A549 treated with AZD9567 at 1 μM for 4 hours (cell line): ENCODE data around the gene ABCF1. TPM values are rescaled to one million over a fixed set of nuclear protein-coding genes. Genes with fewer than 3 reads are reported as not detected.

Experiments
- total RNA-seq: library from RNA; stranded (reverse); fragments of 200-300 nt; extraction: Qiagen RNA extraction; gene quantifications from 5 replicates; pipeline ENCODE4 v1.2.3, GENCODE V29; 2022; ENCODE audit not compliant: insufficient read depth

Gene ABCF1
- 49.0 to 55.9 TPM (median 51.2 TPM) in 5 replicates for total RNA-seq

DNA sequence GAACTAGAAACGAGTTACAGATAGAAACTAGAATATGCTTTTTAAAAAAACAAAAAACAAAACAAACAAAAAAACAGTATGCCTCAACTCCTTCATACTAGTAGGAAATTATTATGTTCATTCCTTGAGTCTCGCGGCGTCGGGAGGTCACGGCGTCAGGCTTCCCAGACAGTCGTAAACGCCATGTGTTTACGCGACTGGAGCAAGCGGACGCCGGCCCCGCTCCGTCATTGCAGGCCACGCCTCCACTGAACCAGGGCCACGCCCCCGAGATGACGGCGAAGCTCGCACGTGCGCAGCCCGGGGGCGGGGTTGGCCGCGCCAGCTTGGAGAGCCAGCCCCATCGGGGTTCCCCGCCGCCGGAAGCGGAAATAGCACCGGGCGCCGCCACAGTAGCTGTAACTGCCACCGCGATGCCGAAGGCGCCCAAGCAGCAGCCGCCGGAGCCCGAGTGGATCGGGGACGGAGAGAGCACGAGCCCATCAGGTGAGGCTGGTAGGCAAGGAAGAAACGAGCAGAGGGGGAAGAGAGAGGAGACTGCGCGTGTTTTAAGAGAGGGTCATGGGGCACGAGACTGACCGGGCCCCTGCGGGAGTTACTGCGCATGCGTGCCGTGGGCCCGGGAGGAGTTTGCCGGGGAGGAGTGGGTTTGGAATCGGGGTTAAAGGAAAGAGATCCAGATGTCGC is at the start of gene ABCF1:
ABCF1 (plus strand) TSS at position 368 of the 687 bp plus-strand sequence; CDS start at position 414, 46 bp downstream.

DNA sequence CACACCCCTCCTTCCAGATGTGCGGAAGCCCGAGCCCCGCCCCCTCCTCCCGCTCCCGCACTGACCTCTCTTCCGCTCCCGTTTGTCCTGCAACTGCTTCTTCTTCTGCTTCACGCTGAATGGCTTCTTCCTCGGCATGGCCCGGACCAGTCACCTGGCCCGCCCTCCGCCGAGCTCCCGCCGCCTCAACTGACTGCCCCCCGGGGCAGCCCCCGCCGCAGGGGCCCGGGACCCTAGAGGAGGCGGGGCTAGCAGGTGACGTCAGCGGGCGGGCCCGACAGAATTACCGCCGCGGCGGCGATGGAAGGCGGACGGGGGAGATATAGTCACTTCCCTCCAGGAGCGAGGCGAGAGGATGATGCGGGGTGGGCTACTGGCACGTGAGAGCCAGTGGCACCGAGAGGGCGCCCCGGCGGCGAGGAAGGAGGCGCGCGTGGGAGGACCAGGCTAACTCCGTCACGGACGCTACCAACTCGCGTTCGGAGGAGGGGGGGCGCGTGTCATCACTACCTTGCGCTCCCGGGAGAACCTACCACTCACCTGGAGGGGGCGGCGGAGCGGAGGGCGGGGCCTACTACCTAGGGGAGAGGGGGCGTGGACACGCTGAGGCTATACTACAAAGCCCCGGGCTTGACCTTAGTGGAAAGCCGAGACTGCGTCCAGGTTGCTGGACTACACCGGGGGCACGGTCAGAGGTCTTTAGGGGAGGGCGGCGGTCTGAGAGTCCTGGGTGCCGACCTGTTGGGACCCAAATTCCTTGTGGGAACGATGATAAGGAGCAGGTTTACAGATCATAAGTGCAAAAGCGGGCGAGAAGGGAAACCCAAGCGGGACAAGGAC is 15.0 kb upstream of the ABCF1 start, which contains the start of gene GNL1:
GNL1 (minus strand) TSS at position 424 of the 840 bp plus-strand sequence; CDS start at position 138, 286 bp downstream.

DNA sequence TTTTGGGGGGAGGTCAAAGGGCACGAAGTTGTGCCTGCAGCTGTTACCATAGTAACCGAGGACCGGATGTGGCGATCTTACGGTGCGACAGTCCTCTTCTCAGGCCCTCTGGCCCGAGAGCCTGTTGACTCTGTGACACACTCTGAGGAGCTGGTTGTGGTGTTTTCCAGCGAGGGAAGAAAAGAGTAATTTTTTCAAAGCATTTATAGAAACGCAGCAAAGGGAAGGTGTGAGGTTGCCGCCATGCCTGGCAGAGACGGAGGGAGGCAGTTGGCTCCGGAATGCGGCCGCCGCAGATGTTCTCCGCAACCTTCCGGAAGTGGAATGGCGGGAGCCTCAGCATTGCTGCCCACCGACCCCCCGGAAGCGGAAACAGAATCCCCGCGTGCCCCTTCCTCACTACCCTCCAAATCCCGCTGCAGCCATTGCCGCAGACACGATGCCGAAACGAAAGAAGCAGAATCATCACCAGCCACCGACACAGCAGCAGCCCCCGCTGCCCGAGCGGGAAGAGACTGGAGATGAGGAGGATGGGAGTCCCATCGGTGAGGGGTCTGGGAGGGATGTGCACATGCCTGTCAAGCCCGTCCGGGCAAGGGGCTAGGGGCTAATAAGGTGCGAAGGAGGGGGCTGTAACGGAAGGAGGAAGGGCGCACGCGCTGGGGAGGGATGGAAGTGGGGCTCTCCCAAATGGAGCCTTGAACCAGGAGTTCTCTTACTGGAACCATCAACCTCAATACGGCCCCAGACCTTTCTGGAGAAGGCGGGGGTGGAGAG is 14.1 kb upstream of the ABCF1 start, which contains the start of gene PRR3:
PRR3 (plus strand) TSS at position 390 of the 777 bp plus-strand sequence; CDS start at position 440, 50 bp downstream.

DNA sequence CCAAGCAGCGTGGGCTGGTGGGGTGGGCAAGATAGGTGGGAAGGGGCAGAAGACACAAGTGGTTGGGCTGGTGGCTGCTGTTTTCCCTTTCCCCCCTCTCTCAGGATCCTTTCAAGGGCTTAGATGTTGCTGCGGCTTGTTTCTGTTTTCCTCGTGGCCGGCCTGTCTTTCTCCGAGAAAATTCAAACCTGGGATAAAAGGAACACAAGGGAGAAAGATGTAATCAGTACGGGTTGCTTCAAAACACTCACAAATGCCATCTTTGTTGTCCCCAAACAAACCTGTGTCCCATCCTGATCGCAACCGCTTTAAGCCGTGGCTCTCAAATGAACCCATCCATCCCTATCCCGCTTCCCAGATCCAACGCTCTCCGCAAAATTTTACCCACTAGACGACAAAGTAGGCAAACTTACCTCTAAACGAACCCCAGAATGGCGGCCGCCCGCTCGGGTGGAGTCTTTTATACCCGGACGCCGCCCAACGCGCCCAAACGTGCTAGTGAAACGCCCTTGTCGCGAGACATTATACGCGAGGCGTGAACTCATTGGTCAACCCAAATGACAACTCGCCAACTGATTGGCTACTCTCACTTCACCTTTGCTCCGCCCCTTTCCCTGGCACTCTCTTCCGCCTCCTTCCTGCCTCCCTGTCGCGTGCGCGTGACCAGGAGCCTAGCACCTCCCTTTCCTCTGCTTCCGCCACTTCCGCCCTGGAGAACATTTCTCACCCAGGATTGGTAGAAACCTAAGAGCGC is 45.7 kb downstream of the ABCF1 start, which contains the start of gene PPP1R10:
PPP1R10 (minus strand) TSS at position 433 of the 754 bp plus-strand sequence. CDS start 7,299 bp downstream, outside the sequence.

DNA sequence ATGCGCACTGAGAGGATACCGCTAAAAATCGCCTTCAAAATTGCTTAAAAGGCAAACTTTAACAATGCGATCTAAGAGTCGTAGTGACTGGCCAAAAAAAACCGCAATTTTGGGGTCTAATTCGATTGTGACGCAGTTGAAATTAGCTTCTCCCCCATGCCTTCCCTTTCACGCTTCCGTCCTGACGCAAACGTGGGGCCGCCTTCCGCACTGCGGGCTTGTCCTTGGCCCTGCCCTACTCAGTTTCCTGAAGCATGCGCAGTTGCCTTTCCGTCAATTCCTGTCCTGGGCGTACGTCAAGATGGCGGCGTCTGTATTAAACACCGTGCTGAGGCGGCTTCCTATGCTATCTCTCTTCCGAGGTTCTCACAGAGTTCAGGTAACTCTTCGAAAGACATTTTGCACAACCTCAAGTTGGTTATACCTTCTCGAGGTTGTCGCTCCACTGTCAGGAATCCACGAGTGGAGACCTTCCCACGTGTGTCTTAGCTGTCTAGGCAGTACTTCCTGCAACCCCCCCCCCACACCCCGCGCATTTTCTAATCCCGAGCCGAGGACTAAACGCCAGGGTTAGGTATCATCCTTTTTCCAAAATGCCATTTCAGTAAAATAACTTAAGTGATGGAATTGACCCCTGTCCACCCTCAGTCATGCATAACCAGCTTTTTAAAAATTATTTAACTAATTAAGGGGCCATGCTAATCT is 46.5 kb downstream of the ABCF1 start, which contains the start of gene MRPS18B:
MRPS18B (plus strand) TSS at position 276 of the 705 bp plus-strand sequence; CDS start at position 302, 26 bp downstream.

DNA sequence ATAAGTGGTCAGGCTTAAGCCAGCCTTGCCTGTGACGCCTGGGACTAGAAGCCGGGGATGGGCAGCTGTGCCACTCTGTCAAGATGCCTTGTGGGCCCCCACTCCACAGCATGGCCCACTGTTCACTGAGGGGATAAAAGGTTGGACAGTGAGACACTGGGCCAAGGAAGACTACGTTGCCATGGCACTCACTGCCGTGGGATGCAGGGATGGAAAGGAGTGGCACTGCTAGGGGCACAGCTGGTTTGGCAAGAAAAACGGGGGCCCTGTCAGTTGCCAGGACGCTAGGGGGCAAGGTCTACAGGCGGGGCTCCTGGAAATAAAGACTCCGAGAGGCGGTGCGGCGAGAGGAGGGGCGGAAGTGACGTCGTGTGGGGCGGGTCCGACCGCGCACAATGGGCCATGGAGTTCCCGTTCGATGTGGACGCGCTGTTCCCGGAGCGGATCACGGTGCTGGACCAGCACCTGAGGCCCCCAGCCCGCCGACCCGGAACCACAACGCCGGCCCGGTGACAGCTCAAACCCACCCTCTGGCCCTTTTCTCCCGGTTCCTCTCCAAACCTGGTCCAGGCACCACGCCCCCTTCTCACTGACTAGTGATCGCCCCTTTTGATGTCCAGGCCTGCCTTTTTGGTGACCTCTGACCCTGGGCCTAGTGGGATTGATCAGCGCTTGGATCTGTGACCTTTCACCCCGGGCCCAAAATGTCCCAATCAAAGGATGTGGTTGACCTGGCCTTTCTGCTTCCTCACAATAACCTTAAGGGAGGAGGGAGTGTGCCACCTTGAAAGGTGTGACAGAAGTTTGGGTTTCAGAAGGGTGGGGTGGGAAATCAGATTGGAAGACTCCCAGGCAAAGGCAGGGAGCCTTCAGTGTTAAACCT is 55.5 kb downstream of the ABCF1 start, which contains the start of gene ATAT1:
ATAT1 (plus strand) TSS at position 391 of the 883 bp plus-strand sequence.

Other genes with a start within 250 kb of the ABCF1 start
- gene TRIM39, start 244.5 kb upstream of the ABCF1 start, total RNA-seq, result 5.5 to 8.7 TPM (median 7.2 TPM) in 5 replicates
- gene RPP21, start 226.3 kb upstream of the ABCF1 start, total RNA-seq, result 34.3 to 73.3 TPM (median 70.1 TPM) in 5 replicates
- 62.6 to 70.5 TPM (median 63.9 TPM) in 5 replicates for gene HLA-E, start 81.9 kb upstream of the ABCF1 start, total RNA-seq
- gene GNL1, start 15.0 kb upstream of the ABCF1 start, total RNA-seq, result 23.3 to 33.0 TPM (median 30.7 TPM) in 5 replicates
- gene PRR3, start 14.1 kb upstream of the ABCF1 start, total RNA-seq, result 14.9 to 17.6 TPM (median 16.9 TPM) in 5 replicates
- gene PPP1R10, start 45.8 kb downstream of the ABCF1 start, total RNA-seq, result 29.3 to 45.4 TPM (median 30.8 TPM) in 5 replicates
- 65.4 to 80.9 TPM (median 68.4 TPM) in 5 replicates for gene MRPS18B, start 46.4 kb downstream of the ABCF1 start, total RNA-seq
- gene ATAT1, start 55.4 kb downstream of the ABCF1 start, total RNA-seq, result 2.5 to 6.7 TPM (median 5.8 TPM) in 5 replicates
- 8.1 to 12.4 TPM (median 12.3 TPM) in 5 replicates for gene C6orf136, start 75.7 kb downstream of the ABCF1 start, total RNA-seq
- 25.5 to 30.3 TPM (median 28.4 TPM) in 5 replicates for gene DHX16, start 101.6 kb downstream of the ABCF1 start, total RNA-seq
- 36.2 to 39.9 TPM (median 38.6 TPM) in 5 replicates for gene PPP1R18, start 115.2 kb downstream of the ABCF1 start, total RNA-seq
- gene NRM, start 119.5 kb downstream of the ABCF1 start, total RNA-seq, result 25.7 to 31.1 TPM (median 27.3 TPM) in 5 replicates
- 13.9 to 21.8 TPM (median 15.5 TPM) in 5 replicates for gene MDC1, start 145.8 kb downstream of the ABCF1 start, total RNA-seq
- gene TUBB, start 148.9 kb downstream of the ABCF1 start, total RNA-seq, result 843 to 940 TPM (median 881 TPM) in 5 replicates
- gene FLOT1, start 171.2 kb downstream of the ABCF1 start, total RNA-seq, result 64.4 to 88.0 TPM (median 86.4 TPM) in 5 replicates
- gene IER3, start 173.1 kb downstream of the ABCF1 start, total RNA-seq, result 47.9 to 86.3 TPM (median 75.8 TPM) in 5 replicates